HepG2 (cell line): ENCODE results near the gene TMEM131L. TPM values are rescaled to one million over a fixed set of nuclear protein-coding genes. Genes with fewer than 3 reads are reported as not detected.

Source experiments
- ATAC-seq: fragments of 200-7000 bp; cut with Tn5 transposase; 3 replicates; pipeline ENCODE4 v1.9.1; 2020; ENCODE audit warnings: mild to moderate bottlenecking, moderate library complexity
- BruUV-seq: library from RNA; stranded (reverse); fragments of 400-500 nt; replicated peaks from 2 replicates; lab custom pipeline; 2021; lab: Mats Ljungman, UMichigan
- CTCF ChIA-PET: fragments of 300-600 bp; formaldehyde crosslinking; extraction: SDS; loops from one replicate; lab custom pipeline; 2021; ENCODE audit warnings: low total read pairs, inconsistent platforms, low intra/inter-chr PET ratio; lab: Yijun Ruan, JAX
- POLR2A ChIA-PET: fragments of 350-600 bp; sonication (Branson Sonifier 250); formaldehyde crosslinking; loops from one replicate; lab custom pipeline; 2020; ENCODE audit warnings: antibody characterized with exemption, inconsistent platforms; lab: Yijun Ruan, JAX
- DNase-seq: peaks from one replicate; pipeline ENCODE4 v3.0.0-alpha.2; 2015; ENCODE audit warnings: low spot score
- FAIRE-seq: peaks from 3 replicates; lab custom pipeline; 2011; peaks lifted over from hg19 to GRCh38; lab: Jason Lieb, UNC
- H2AFZ ChIP-seq: one replicate; pipeline ENCODE4 v1.6.1; 2011; ENCODE audit warnings: low read length, inconsistent platforms
- H3K27ac ChIP-seq: fragments of 300-600 bp; 3 replicates; pipeline ENCODE4 v1.8.0; 2011; ENCODE audit warnings: mixed run types, mild to moderate bottlenecking, mixed read lengths, low read length, inconsistent platforms; ENCODE audit not compliant: insufficient read depth; ENCODE audit errors: extremely low read length
- H3K27me3 ChIP-seq, 2 experiments: fragments of 200-600 bp in 1 of 2; 2 replicates in 1 of 2; 3 replicates in 1 of 2; pipeline versions ENCODE4 v1.6.0 to v1.8.0; 2011; ENCODE audit warnings: low read length in 2 of 2, mild to moderate bottlenecking in 2 of 2, moderate library complexity in 2 of 2, inconsistent platforms in 1 of 2; ENCODE audit not compliant: insufficient read depth in 2 of 2, control insufficient read depth in 1 of 2
- H3K36me3 ChIP-seq, 2 experiments: fragments of 200-600 bp in 1 of 2; replicated peaks in 1 of 2; 2 replicates in 1 of 2; 3 replicates in 1 of 2; pipeline versions ENCODE4 v1.5.1 to v1.8.0; 2011; ENCODE audit warnings: low read length in 2 of 2, inconsistent platforms in 1 of 2; ENCODE audit not compliant: insufficient read depth in 2 of 2, control insufficient read depth in 1 of 2
- H3K4me1 ChIP-seq: 2 replicates; pipeline ENCODE4 v1.5.1; 2012; ENCODE audit warnings: low read length, inconsistent platforms; ENCODE audit not compliant: insufficient read depth
- H3K4me2 ChIP-seq: 2 replicates; pipeline ENCODE4 v1.6.0; 2011; ENCODE audit warnings: low read depth, low read length, inconsistent platforms
- H3K4me3 ChIP-seq, 3 experiments: fragments of 200-600 bp in 1 of 3; sonication (generic), shearing (Covaris generic) in 1 of 3; replicated peaks in 1 of 3; 2 replicates each; pipeline ENCODE4 v1.5.1; 2011 to 2016; ENCODE audit warnings: low read length in 3 of 3, inconsistent platforms in 2 of 3, low read depth in 2 of 3, mild to moderate bottlenecking in 2 of 3, control low read depth in 1 of 3, mixed read lengths in 1 of 3; ENCODE audit not compliant: insufficient read depth in 1 of 3
- H3K79me2 ChIP-seq: one replicate; pipeline ENCODE4 v1.6.1; 2011; ENCODE audit warnings: low read length, inconsistent platforms; ENCODE audit not compliant: insufficient read depth
- H3K9ac ChIP-seq: 2 replicates; pipeline ENCODE4 v1.6.0; 2011; ENCODE audit warnings: mild to moderate bottlenecking, low read depth, low read length, inconsistent platforms; ENCODE audit not compliant: insufficient read depth
- H3K9me3 ChIP-seq: 2 replicates; pipeline ENCODE4 v1.5.1; 2012; ENCODE audit warnings: mild to moderate bottlenecking, low read length
- H4K20me1 ChIP-seq: 2 replicates; pipeline ENCODE4 v1.6.0; 2011; ENCODE audit warnings: inconsistent platforms, mild to moderate bottlenecking, low read length, moderate library complexity; ENCODE audit not compliant: insufficient read depth
- RNF2 ChIP-seq: fragments of 450-650 bp; conservative IDR thresholded peaks from 2 replicates; pipeline ENCODE4 v1.6.1; 2016; ENCODE audit warnings: low read depth
- YEATS4 ChIP-seq: sonication (generic); formaldehyde crosslinking; IDR thresholded peaks from 2 replicates; pipeline ENCODE4 v1.4.0; 2020; ENCODE audit warnings: missing genetic modification reagents, borderline replicate concordance
- ZNF747 ChIP-seq: sonication (generic); formaldehyde crosslinking; IDR thresholded peaks from 2 replicates; pipeline ENCODE4 v1.8.1; 2023; ENCODE audit warnings: missing genetic modification reagents, mild to moderate bottlenecking, borderline replicate concordance
- WGBS: methylation state at CpG from one replicate; pipeline ENCODE4 v1.1.6; 2017; ENCODE audit warnings: low lambda C conversion rate; 5-methylcytosine and 5-hydroxymethylcytosine counted together
- in situ Hi-C: cut with HindIII; loops from 2 replicates; pipeline ENCODE4 v1.10.0; 2017; ENCODE audit warnings: low pct_unique_long_range_greater_than_20kb; ENCODE audit not compliant: extremely low pct_ligation_motif_present
- intact Hi-C: fragments of 100-400 bp; cut with micrococcal nuclease; formaldehyde crosslinking; loops from one replicate; pipeline ENCODE4 v1.10.0; 2022; ENCODE audit not compliant: unreplicated experiment
- polyA plus RNA-seq, 8 experiments: library from polyadenylated mRNA; depleted of rRNA in 3 of 8; stranded (reverse) in 7 of 8; unstranded in 1 of 8; fragments of >200 nt; fragmentation: Illumina TruSeq in 4 of 8; extraction: Trizol in 4 of 8; gene quantifications; 2 replicates each; pipeline versions ENCODE4 v1.2.1 to v1.2.3, GENCODE V29; 2011 to 2016; ENCODE audit warnings: low read depth in 4 of 8, missing spikeins in 1 of 8, mixed read lengths in 1 of 8; ENCODE audit not compliant: insufficient read depth in 1 of 8
- total RNA-seq, 5 experiments: library from RNA; depleted of rRNA; stranded (reverse); fragments of >200 nt; fragmentation: Illumina TruSeq; extraction: Trizol; gene quantifications; 2 replicates each; pipeline ENCODE4 v1.2.3, GENCODE V29; 2016; ENCODE audit warnings: low read depth in 1 of 5
- TF ChIP-seq, protein P1 (sequence below), 2 experiments: sonication (generic) in 1 of 2; formaldehyde crosslinking in 1 of 2; IDR thresholded peaks; 2 replicates each; pipeline versions ENCODE4 v1.6.1 to v1.9.0; 2014 to 2022; ENCODE audit warnings: antibody characterized with exemption in 1 of 2, borderline replicate concordance in 1 of 2, inconsistent platforms in 1 of 2, low read depth in 1 of 2, missing genetic modification reagents in 1 of 2

TMEM131L gene
- total and polyA plus RNA-seq, 2 of the 13 experiments (the other 11 are each of a cell fraction or from before 2014, with no cell fraction given) = 2.2 to 4.5 TPM

GRCh38 chr4:153647975-153648374 lies 181.8 kb downstream of the TMEM131L start:
- DNase-seq = no peak
- POLR2A ChIA-PET = no interaction called here
- 57% methylated on average over 4 of the region's 4 CpGs for whole genome bisulfite sequencing
- CTCF ChIA-PET = no interaction called here
- intact Hi-C loops = loop anchor here (10.0 kb wide), 1 partner anchor 213 kb away; no protein-coding TSS in a partner anchor
- no peak for ATAC-seq
- peaks cover 5% of the 10 kb centered on the region for H3K9me3 ChIP-seq
- no peak overlapping the region for H3K4me2 ChIP-seq
- no peaks in the 10 kb centered on the region for H3K79me2 ChIP-seq
- no peaks in the 10 kb centered on the region for H4K20me1 ChIP-seq
- FAIRE-seq = no peak
- no peaks in the 10 kb centered on the region for H3K4me1 ChIP-seq
- no peak overlapping the region for H3K27ac ChIP-seq
- TF ChIP-seq, protein P1, sequence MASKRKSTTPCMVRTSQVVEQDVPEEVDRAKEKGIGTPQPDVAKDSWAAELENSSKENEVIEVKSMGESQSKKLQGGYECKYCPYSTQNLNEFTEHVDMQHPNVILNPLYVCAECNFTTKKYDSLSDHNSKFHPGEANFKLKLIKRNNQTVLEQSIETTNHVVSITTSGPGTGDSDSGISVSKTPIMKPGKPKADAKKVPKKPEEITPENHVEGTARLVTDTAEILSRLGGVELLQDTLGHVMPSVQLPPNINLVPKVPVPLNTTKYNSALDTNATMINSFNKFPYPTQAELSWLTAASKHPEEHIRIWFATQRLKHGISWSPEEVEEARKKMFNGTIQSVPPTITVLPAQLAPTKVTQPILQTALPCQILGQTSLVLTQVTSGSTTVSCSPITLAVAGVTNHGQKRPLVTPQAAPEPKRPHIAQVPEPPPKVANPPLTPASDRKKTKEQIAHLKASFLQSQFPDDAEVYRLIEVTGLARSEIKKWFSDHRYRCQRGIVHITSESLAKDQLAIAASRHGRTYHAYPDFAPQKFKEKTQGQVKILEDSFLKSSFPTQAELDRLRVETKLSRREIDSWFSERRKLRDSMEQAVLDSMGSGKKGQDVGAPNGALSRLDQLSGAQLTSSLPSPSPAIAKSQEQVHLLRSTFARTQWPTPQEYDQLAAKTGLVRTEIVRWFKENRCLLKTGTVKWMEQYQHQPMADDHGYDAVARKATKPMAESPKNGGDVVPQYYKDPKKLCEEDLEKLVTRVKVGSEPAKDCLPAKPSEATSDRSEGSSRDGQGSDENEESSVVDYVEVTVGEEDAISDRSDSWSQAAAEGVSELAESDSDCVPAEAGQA (IDR thresholded peaks at IDR 0.05; ENCODE audit: low read depth) = no peak
- TF ChIP-seq, protein P1 (CRISPR knock-in tag; IDR thresholded peaks at IDR 0.05; ENCODE audit: borderline replicate concordance) = no peak
- TF ChIP-seq RNF2 = no peak
- TF ChIP-seq YEATS4 (CRISPR knock-in tag) = no peak
- no peak for TF ChIP-seq ZNF747 (CRISPR knock-in tag)
- in situ Hi-C loops = no loop called here
- no peaks in the 10 kb centered on the region for H3K36me3 ChIP-seq
- H3K4me3 ChIP-seq = no peak overlapping the region
- H3K27me3 ChIP-seq = 0 out of 5 replicates have a peak, but pooled peaks cover 0 to 4% of the 10 kb centered on the region in 2 experiments
- no TSS peak for BruUV-seq
- H2AFZ ChIP-seq = no peak overlapping the region
- H3K9ac ChIP-seq = no peak overlapping the region
